Measurements from ENCODE around the gene RRAGC. TPM values are rescaled to one million over a fixed set of nuclear protein-coding genes. Genes with fewer than 3 reads are reported as not detected.
A peak's percentile ranks its signal among the peaks of the same experiment; 100 is the strongest.

The RRAGC gene
- total and polyA plus RNA-seq, 9 of the 15 experiments (the other 6 are each of a cell fraction or from before 2014, with no cell fraction given) = 3.9 to 16.9 (median 10.9) TPM

DNA sequence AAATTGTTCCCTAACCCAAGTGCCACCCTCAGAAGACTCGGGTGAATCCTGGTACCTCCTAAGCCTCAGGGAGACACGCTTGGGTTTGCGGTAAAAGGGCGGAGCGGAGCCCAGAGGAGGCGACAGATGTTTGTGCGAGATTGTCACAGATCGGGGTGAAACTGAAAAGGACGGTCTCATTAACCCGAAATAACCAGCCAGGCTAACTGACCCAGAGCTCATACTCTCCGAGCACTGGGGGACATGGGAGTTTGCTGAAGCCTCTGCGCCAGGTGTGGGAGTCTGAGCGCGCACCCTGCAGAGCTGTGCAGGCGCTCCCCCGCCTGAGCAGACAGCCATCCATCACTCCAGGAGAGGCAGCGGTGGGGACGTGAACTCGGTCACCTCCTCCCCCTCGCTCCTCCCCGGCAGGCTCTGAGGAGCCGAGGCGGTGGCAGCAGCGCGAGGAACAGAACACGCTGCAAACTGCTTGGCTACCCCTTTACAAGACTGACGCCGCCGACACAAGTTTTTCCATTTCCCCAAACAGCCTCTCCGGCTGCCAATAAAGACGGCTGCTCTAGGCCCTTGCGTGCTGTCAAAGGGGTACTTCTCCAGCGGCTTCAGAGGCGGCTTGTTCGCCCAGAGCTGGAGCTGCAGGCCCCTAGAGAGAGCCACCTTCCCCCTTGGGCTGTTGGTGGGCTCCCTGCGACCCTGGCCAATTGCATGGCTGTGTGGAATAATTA is 43.5 kb downstream of the RRAGC start (continued):
- TF ChIP-seq ZNF41 (CRISPR knock-in tag; conservative IDR thresholded peaks at IDR 0.05) = no peak
- TF ChIP-seq ZNF175 (CRISPR knock-in tag; IDR thresholded peaks at IDR 0.05; ENCODE audit: low read depth) = peak; percentile 69
- TF ChIP-seq PHB2 (IDR thresholded peaks at IDR 0.05; ENCODE audit: low read depth) = peak; percentile 92
- no peak for TF ChIP-seq KLF6 (CRISPR knock-in tag; IDR thresholded peaks at IDR 0.05; ENCODE audit: borderline replicate concordance)
- peak; percentile 32; the same call in 1 of the 2 replicates for TF ChIP-seq MAFK (IDR thresholded peaks at IDR 0.05; ENCODE audit: low read length)
- TF ChIP-seq TAF9B (IDR thresholded peaks at IDR 0.05; ENCODE audit: partially characterized antibody) = no peak
- TF ChIP-seq WHSC1 (IDR thresholded peaks at IDR 0.05; ENCODE audit: low read length) = no peak
- no peak for TF ChIP-seq PTRF (tag; IDR thresholded peaks at IDR 0.05)
- TF ChIP-seq HNRNPL (IDR thresholded peaks at IDR 0.05; ENCODE audit: low read depth, low read length) = no peak
- TF ChIP-seq, protein P1, sequence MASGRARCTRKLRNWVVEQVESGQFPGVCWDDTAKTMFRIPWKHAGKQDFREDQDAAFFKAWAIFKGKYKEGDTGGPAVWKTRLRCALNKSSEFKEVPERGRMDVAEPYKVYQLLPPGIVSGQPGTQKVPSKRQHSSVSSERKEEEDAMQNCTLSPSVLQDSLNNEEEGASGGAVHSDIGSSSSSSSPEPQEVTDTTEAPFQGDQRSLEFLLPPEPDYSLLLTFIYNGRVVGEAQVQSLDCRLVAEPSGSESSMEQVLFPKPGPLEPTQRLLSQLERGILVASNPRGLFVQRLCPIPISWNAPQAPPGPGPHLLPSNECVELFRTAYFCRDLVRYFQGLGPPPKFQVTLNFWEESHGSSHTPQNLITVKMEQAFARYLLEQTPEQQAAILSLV (tag; IDR thresholded peaks at IDR 0.05) = no peak
- no peak for TF ChIP-seq HOXB6 (CRISPR knock-in tag; IDR thresholded peaks at IDR 0.05; ENCODE audit: borderline replicate concordance)
- no peak for TF ChIP-seq RHOXF2B (CRISPR knock-in tag; conservative IDR thresholded peaks at IDR 0.05)
- no peak for TF ChIP-seq SMAD2 (IDR thresholded peaks at IDR 0.05; ENCODE audit: low read depth, low read length)
- TF ChIP-seq, protein P2, sequence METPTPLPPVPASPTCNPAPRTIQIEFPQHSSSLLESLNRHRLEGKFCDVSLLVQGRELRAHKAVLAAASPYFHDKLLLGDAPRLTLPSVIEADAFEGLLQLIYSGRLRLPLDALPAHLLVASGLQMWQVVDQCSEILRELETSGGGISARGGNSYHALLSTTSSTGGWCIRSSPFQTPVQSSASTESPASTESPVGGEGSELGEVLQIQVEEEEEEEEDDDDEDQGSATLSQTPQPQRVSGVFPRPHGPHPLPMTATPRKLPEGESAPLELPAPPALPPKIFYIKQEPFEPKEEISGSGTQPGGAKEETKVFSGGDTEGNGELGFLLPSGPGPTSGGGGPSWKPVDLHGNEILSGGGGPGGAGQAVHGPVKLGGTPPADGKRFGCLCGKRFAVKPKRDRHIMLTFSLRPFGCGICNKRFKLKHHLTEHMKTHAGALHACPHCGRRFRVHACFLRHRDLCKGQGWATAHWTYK (CRISPR knock-in tag; IDR thresholded peaks at IDR 0.05) = peak; percentile 74
- peak; percentile 85 for TF ChIP-seq NFIC (IDR thresholded peaks at IDR 0.05)
